SU-DHL-6 (cell line): ENCODE data around the gene STK36.

Experiments
- H2AFZ ChIP-seq: fragments of 200-600 bp; sonication (generic); 2 replicates; pipeline ENCODE4 v1.6.1; 2014; ENCODE audit warnings: low read depth, mild to moderate bottlenecking, moderate library complexity, mixed read lengths, antibody characterized with exemption, low read length; ENCODE audit not compliant: severe bottlenecking
- H3F3A ChIP-seq: fragments of 200-600 bp; shearing (Covaris generic); 2 replicates; pipeline ENCODE4 v1.6.0; 2016; ENCODE audit warnings: antibody characterized with exemption, mild to moderate bottlenecking; ENCODE audit not compliant: insufficient read depth
- H3K27ac ChIP-seq: fragments of 200-600 bp; sonication (generic); 2 replicates; pipeline ENCODE4 v1.5.1; 2016; ENCODE audit warnings: low read depth, mild to moderate bottlenecking, low read length, moderate library complexity, mixed read lengths
- H3K27me3 ChIP-seq: fragments of 200-600 bp; sonication (generic), shearing (Covaris generic); 2 replicates; pipeline ENCODE4 v1.6.0; 2014; ENCODE audit warnings: mild to moderate bottlenecking, low read length
- H3K36me3 ChIP-seq: fragments of 200-600 bp; sonication (generic); 2 replicates; pipeline ENCODE4 v1.6.1; 2014; ENCODE audit warnings: mild to moderate bottlenecking, low read length, mixed read lengths
- H3K4me2 ChIP-seq: fragments of 300-600, 200-600 bp; shearing (Covaris generic), sonication (generic); 2 replicates; pipeline ENCODE4 v1.6.0; 2014; ENCODE audit warnings: low read length, low read depth, mild to moderate bottlenecking; ENCODE audit not compliant: poor library complexity, severe bottlenecking
- H3K4me3 ChIP-seq: fragments of 200-600 bp; sonication (generic); 2 replicates; pipeline ENCODE4 v1.5.1; 2014; ENCODE audit warnings: antibody characterized with exemption, low read length, mild to moderate bottlenecking, mixed read lengths; ENCODE audit not compliant: insufficient read depth, poor library complexity, severe bottlenecking
- H3K79me2 ChIP-seq: fragments of 200-600 bp; sonication (generic); 2 replicates; pipeline ENCODE4 v1.6.1; 2014; ENCODE audit warnings: mild to moderate bottlenecking, low read length, moderate library complexity; ENCODE audit not compliant: insufficient read depth
- H3K9ac ChIP-seq: fragments of 200-600 bp; sonication (generic); 2 replicates; pipeline ENCODE4 v1.7.0; 2014; ENCODE audit warnings: mild to moderate bottlenecking, low read length
- H3K9me2 ChIP-seq: fragments of 200-600 bp; sonication (generic); replicated peaks from 2 replicates; pipeline ENCODE4 v1.6.1; 2014; ENCODE audit warnings: low read length; ENCODE audit not compliant: insufficient read depth
- H3K9me3 ChIP-seq: fragments of 200-600 bp; sonication (generic); 2 replicates; pipeline ENCODE4 v1.6.1; 2014; ENCODE audit warnings: low read length, mixed read lengths; ENCODE audit not compliant: insufficient read depth
- H4K20me1 ChIP-seq: fragments of 200-600 bp; sonication (generic); 2 replicates; pipeline ENCODE4 v1.6.1; 2014; ENCODE audit warnings: low read depth, mild to moderate bottlenecking, antibody characterized with exemption, low read length, moderate library complexity, mixed read lengths
- EZH2phosphoT487 ChIP-seq: fragments of 200-600 bp; sonication (generic), shearing (Covaris generic); conservative IDR thresholded peaks from 2 replicates; pipeline ENCODE4 v1.6.1; 2018; ENCODE audit warnings: mild to moderate bottlenecking, antibody characterized with exemption, low read length, moderate library complexity, mixed read lengths
- TF ChIP-seq, protein P1 (sequence below): fragments of 200-600 bp; sonication (generic); IDR thresholded peaks from one replicate; pipeline ENCODE4 v1.5.1; 2017; ENCODE audit warnings: antibody characterized with exemption, mild to moderate bottlenecking, low read length, moderate library complexity; ENCODE audit not compliant: insufficient read depth, poor library complexity, severe bottlenecking

STK36 gene

DNA sequence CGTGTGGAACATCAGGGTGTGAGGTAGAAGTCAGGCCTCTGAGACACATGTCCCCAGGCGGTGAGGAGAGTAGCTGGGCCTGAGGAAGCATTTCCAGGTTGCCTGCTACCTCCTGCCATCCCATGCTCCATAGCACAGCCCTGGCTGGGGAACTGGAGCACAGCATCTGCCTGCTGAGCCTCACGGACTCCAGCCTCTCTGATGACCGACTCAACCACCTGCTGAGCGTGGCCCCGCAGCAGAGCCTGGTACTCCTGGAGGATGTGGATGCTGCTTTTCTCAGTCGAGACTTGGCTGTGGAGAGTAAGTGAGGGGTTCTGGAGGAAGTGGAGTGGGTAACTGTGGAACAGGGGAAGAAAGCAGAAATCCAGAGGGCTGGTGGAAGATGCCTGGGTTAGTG lies 9.5 kb upstream of the STK36 start:
- Histone ChIP-seq H3K36me3 (peaks cover 7% of the 10 kb centered on the region; the same call in 1 of the 2 replicates), H3K27me3 (no peaks in the 10 kb centered on the region), H4K20me1 (no peaks in the 10 kb centered on the region), H3K4me2 (no peak overlapping the region), H3K27ac (no peak overlapping the region), H3K9me2 (no peaks in the 10 kb centered on the region), H2AFZ (no peak overlapping the region), H3K79me2 (peaks cover 34% of the 10 kb centered on the region), H3K9ac (no peak overlapping the region), H3K4me3 (no peak overlapping the region), H3F3A (no peaks in the 10 kb centered on the region), H3K9me3 (no peaks in the 10 kb centered on the region)
- no peak for TF ChIP-seq EZH2phosphoT487
- TF ChIP-seq, protein P1, sequence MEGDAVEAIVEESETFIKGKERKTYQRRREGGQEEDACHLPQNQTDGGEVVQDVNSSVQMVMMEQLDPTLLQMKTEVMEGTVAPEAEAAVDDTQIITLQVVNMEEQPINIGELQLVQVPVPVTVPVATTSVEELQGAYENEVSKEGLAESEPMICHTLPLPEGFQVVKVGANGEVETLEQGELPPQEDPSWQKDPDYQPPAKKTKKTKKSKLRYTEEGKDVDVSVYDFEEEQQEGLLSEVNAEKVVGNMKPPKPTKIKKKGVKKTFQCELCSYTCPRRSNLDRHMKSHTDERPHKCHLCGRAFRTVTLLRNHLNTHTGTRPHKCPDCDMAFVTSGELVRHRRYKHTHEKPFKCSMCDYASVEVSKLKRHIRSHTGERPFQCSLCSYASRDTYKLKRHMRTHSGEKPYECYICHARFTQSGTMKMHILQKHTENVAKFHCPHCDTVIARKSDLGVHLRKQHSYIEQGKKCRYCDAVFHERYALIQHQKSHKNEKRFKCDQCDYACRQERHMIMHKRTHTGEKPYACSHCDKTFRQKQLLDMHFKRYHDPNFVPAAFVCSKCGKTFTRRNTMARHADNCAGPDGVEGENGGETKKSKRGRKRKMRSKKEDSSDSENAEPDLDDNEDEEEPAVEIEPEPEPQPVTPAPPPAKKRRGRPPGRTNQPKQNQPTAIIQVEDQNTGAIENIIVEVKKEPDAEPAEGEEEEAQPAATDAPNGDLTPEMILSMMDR: no peak

DNA sequence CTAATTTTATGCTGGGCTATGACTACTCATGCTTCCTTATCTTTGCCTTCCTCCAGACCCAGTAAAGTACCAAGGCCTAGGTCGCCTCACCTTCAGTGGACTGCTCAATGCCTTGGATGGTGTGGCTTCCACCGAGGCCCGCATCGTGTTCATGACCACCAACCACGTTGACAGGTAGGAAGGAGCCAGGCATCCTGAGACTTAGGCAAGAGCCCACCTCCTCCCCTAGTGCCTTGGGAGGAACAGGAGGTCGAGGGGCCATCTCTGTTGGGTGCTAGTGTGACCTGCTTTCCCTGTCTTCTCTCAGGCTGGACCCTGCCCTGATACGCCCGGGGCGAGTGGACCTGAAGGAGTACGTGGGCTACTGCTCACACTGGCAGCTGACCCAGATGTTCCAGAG lies 9.1 kb upstream of the STK36 start:
- no peak overlapping the region for H3K4me2 ChIP-seq
- no peaks in the 10 kb centered on the region for H3K27me3 ChIP-seq
- no peaks in the 10 kb centered on the region for H3K9me3 ChIP-seq
- no peak overlapping the region for H3K4me3 ChIP-seq
- no peaks in the 10 kb centered on the region for H3K9me2 ChIP-seq
- TF ChIP-seq, protein P1: no peak
- TF ChIP-seq EZH2phosphoT487: no peak
- H3K36me3 ChIP-seq: peaks cover 4% of the 10 kb centered on the region; the same call in 1 of the 2 replicates
- no peak overlapping the region for H2AFZ ChIP-seq
- no peak overlapping the region for H3K9ac ChIP-seq
- peaks cover 30% of the 10 kb centered on the region for H3K79me2 ChIP-seq
- no peak overlapping the region for H3K27ac ChIP-seq
- no peaks in the 10 kb centered on the region for H3F3A ChIP-seq
- H4K20me1 ChIP-seq: no peaks in the 10 kb centered on the region

DNA sequence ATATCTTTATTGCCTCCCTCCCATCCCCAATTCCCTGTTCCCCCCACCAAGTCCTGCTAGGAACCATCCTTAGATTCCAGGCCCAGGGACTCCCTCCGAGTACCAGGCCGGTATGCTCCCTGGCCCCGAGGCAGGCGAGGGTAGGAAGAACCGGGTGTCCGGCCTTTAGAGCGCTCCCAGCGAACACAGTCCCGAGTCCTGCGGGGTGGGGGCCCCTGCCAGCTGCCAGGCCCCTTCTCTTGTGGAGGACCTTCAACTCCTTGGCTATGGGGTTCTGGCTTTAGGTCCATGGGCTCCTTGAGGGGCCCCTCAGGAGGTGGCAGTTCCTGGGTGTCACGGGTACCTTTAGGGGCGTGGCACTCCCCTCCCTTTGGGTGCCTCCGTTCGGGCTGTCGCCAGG lies 8.0 kb upstream of the STK36 start:
- H3K79me2 ChIP-seq: peaks cover 19% of the 10 kb centered on the region
- 0 out of 2 replicates have a peak, but pooled peaks cover 3% of the 10 kb centered on the region for H3K36me3 ChIP-seq
- H3K9me3 ChIP-seq: no peaks in the 10 kb centered on the region
- H3K27me3 ChIP-seq: no peaks in the 10 kb centered on the region
- no peak overlapping the region for H2AFZ ChIP-seq
- no peak for TF ChIP-seq EZH2phosphoT487
- TF ChIP-seq, protein P1: no peak
- no peaks in the 10 kb centered on the region for H3K9me2 ChIP-seq
- no peaks in the 10 kb centered on the region for H3F3A ChIP-seq
- no peak overlapping the region for H3K4me3 ChIP-seq
- no peak overlapping the region for H3K27ac ChIP-seq
- no peaks in the 10 kb centered on the region for H4K20me1 ChIP-seq
- no peak overlapping the region for H3K4me2 ChIP-seq
- H3K9ac ChIP-seq: no peak overlapping the region

DNA sequence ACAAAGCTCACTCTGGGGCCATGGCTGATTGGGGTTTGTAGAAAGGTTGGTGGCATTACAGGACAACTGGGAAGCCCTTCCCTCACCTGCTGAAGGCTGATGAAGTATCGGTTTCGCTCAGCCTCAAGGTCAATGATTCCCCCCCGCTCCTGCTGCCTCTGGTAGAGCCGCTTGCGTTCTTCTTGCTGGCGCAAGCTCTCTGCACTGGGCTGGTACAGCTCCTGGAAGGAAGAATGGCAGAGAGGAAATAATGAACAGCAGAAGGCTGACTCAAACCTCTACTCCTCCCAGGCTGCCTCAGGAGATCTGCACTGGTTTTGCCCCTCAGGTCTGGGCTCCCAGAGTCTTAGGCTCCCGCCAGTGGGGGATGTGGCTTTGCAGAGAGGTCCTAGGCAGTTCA lies 7.2 kb upstream of the STK36 start:
- Histone ChIP-seq H3F3A (no peaks in the 10 kb centered on the region), H4K20me1 (no peaks in the 10 kb centered on the region), H3K36me3 (0 out of 2 replicates have a peak, but pooled peaks cover 3% of the 10 kb centered on the region), H3K9ac (no peak overlapping the region), H3K9me3 (no peaks in the 10 kb centered on the region), H3K27ac (no peak overlapping the region), H3K4me2 (no peak overlapping the region), H2AFZ (no peak overlapping the region), H3K27me3 (no peaks in the 10 kb centered on the region), H3K9me2 (no peaks in the 10 kb centered on the region), H3K79me2 (peaks cover 13% of the 10 kb centered on the region; the same call in 1 of the 2 replicates), H3K4me3 (no peak overlapping the region)
- TF ChIP-seq EZH2phosphoT487: no peak
- TF ChIP-seq, protein P1: no peak
